ENCODE measurements around the gene KIF26B. TPM values are rescaled to one million over a fixed set of nuclear protein-coding genes. Genes with fewer than 3 reads are reported as not detected.
"Not testable (repeated sequence)": the region's sequence is repeated elsewhere in the genome, so short reads cannot be mapped to it uniquely, and the experiment has no call there.

KIF26B gene
- total and polyA plus RNA-seq, 4 donors: 10.9 to 37.1 (median 19.2) TPM

- H3K4me1 ChIP-seq (ENCODE audit: control insufficient read depth, insufficient read depth, low read length): no peaks in the 10 kb centered on the region
- no peak overlapping the region for H3K27ac ChIP-seq (ENCODE audit: low read depth, low read length)
- no peaks in the 10 kb centered on the region for H3K9me3 ChIP-seq (ENCODE audit: control insufficient read depth, insufficient read depth, low read length)
- 100% methylated on average over 2 of the region's 4 CpGs for WGBS (ENCODE audit: insufficient coverage)
- H3K27me3 ChIP-seq (ENCODE audit: control insufficient read depth, insufficient read depth, low read length): no peaks in the 10 kb centered on the region
- DNase-seq (ENCODE audit: low read depth in 4 of 6, low spot score in 6 of 6): no peak
- H3K4me3 ChIP-seq (ENCODE audit: low read depth, low read length): no peak overlapping the region
- H3K36me3 ChIP-seq (ENCODE audit: control insufficient read depth, insufficient read depth, low read length): no peaks in the 10 kb centered on the region
These were observed 173.1 kb downstream of the KIF26B start for GRCh38 chr1:245327842-245328241.

GRCh38 chr1:245330951-245331350, 176.2 kb downstream of the KIF26B start:
- H3K27ac ChIP-seq (ENCODE audit: low read depth, low read length): no peak overlapping the region
- no peaks in the 10 kb centered on the region for H3K9me3 ChIP-seq (ENCODE audit: control insufficient read depth, insufficient read depth, low read length)
- H3K27me3 ChIP-seq (ENCODE audit: control insufficient read depth, insufficient read depth, low read length): no peaks in the 10 kb centered on the region
- no peak for DNase-seq (ENCODE audit: low read depth in 4 of 6, low spot score in 6 of 6)
- H3K4me1 ChIP-seq (ENCODE audit: control insufficient read depth, insufficient read depth, low read length): no peaks in the 10 kb centered on the region
- H3K36me3 ChIP-seq (ENCODE audit: control insufficient read depth, insufficient read depth, low read length): no peaks in the 10 kb centered on the region
- H3K4me3 ChIP-seq (ENCODE audit: low read depth, low read length): no peak overlapping the region
- 94% methylated on average over 23 of the region's 26 CpGs for WGBS (ENCODE audit: insufficient coverage)

- Histone ChIP-seq H3K4me1 (ENCODE audit: control insufficient read depth, insufficient read depth, low read length) (no peaks in the 10 kb centered on the region), H3K9me3 (ENCODE audit: control insufficient read depth, insufficient read depth, low read length) (no peaks in the 10 kb centered on the region), H3K27ac (ENCODE audit: low read depth, low read length) (no peak overlapping the region), H3K27me3 (ENCODE audit: control insufficient read depth, insufficient read depth, low read length) (no peaks in the 10 kb centered on the region), H3K4me3 (ENCODE audit: low read depth, low read length) (no peak overlapping the region), H3K36me3 (ENCODE audit: control insufficient read depth, insufficient read depth, low read length) (no peaks in the 10 kb centered on the region)
- DNase-seq (ENCODE audit: low read depth in 4 of 6, low spot score in 6 of 6): no peak
- WGBS (ENCODE audit: insufficient coverage): 93% methylated on average over 3 of the region's 6 CpGs
These were observed 177.3 kb downstream of the KIF26B start for GRCh38 chr1:245332085-245332484.

DNA sequence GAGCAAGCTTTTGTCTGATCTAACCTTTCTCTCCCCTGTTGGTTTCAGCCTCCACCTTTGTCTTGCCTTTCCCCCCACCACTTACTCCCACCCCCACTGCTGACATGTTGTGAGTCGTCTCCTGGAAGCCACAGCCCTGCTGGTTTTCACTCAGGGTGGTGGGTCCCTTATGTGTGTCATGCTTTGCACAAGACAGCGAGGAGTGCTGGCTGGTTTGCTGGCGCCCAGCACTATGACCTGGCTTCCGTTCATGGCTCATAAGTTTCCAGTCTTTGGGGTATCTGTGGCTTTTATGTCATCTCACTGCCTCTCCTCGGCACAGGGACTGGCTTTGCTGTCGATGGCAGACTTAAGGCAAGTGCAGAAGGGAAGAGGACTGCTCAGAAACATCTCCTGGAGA, 177.7 kb downstream of the KIF26B start:
- Histone ChIP-seq H3K27ac (ENCODE audit: low read depth, low read length) (no peak overlapping the region), H3K4me3 (ENCODE audit: low read depth, low read length) (no peak overlapping the region), H3K9me3 (ENCODE audit: control insufficient read depth, insufficient read depth, low read length) (no peaks in the 10 kb centered on the region), H3K4me1 (ENCODE audit: control insufficient read depth, insufficient read depth, low read length) (no peaks in the 10 kb centered on the region), H3K27me3 (ENCODE audit: control insufficient read depth, insufficient read depth, low read length) (no peaks in the 10 kb centered on the region), H3K36me3 (ENCODE audit: control insufficient read depth, insufficient read depth, low read length) (no peaks in the 10 kb centered on the region)
- 88% methylated on average over 6 of the region's 6 CpGs for WGBS (ENCODE audit: insufficient coverage)
- DNase-seq (ENCODE audit: low read depth in 4 of 6, low spot score in 6 of 6): no peak

GRCh38 chr1:245334235-245334634, 179.4 kb downstream of the KIF26B start:
- Histone ChIP-seq H3K27ac (ENCODE audit: low read depth, low read length) (no peak overlapping the region), H3K36me3 (ENCODE audit: control insufficient read depth, insufficient read depth, low read length) (no peaks in the 10 kb centered on the region), H3K9me3 (ENCODE audit: control insufficient read depth, insufficient read depth, low read length) (no peaks in the 10 kb centered on the region), H3K4me1 (ENCODE audit: control insufficient read depth, insufficient read depth, low read length) (no peaks in the 10 kb centered on the region), H3K4me3 (ENCODE audit: low read depth, low read length) (no peak overlapping the region), H3K27me3 (ENCODE audit: control insufficient read depth, insufficient read depth, low read length) (no peaks in the 10 kb centered on the region)
- 44% methylated on average over 1 of the region's 4 CpGs for WGBS (ENCODE audit: insufficient coverage)
- no peak for DNase-seq (ENCODE audit: low read depth in 4 of 6, low spot score in 6 of 6)

- Histone ChIP-seq H3K4me1 (ENCODE audit: control insufficient read depth, insufficient read depth, low read length) (no peaks in the 10 kb centered on the region), H3K27ac (ENCODE audit: low read depth, low read length) (no peak overlapping the region), H3K36me3 (ENCODE audit: control insufficient read depth, insufficient read depth, low read length) (no peaks in the 10 kb centered on the region), H3K27me3 (ENCODE audit: control insufficient read depth, insufficient read depth, low read length) (no peaks in the 10 kb centered on the region), H3K9me3 (ENCODE audit: control insufficient read depth, insufficient read depth, low read length) (no peaks in the 10 kb centered on the region), H3K4me3 (ENCODE audit: low read depth, low read length) (no peak overlapping the region)
- no peak for DNase-seq (ENCODE audit: low read depth in 4 of 6, low spot score in 6 of 6)
- 95% methylated on average over 8 of the region's 9 CpGs for WGBS (ENCODE audit: insufficient coverage)
These were observed 180.2 kb downstream of the KIF26B start for GRCh38 chr1:245334827-245335490.

DNA sequence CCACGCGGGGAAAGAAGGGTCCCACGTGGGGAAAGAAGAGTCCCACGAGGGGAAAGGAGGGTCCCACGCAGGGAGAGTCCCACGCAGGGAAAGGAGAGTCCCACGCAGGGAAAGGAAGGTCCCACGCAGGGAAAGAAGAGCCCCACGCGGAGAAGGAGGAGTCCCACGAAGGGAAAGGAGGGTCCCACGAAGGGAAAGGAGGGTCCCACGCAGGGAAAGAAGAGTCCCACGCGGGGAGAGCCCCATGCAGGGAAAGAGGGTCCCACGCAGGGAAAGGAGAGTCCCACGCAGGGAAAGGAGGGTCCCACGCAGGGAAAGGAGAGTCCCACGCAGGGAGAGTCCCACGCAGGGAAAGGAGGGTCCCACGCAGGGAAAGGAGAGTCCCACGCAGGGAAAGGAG, 180.9 kb downstream of the KIF26B start:
- not testable (repeated sequence) for H3K4me1 ChIP-seq (ENCODE audit: control insufficient read depth, insufficient read depth, low read length); H3K4me3 ChIP-seq (ENCODE audit: low read depth, low read length); DNase-seq (ENCODE audit: low read depth in 4 of 6, low spot score in 6 of 6); H3K27ac ChIP-seq (ENCODE audit: low read depth, low read length); H3K36me3 ChIP-seq (ENCODE audit: control insufficient read depth, insufficient read depth, low read length); H3K27me3 ChIP-seq (ENCODE audit: control insufficient read depth, insufficient read depth, low read length); H3K9me3 ChIP-seq (ENCODE audit: control insufficient read depth, insufficient read depth, low read length)
- 93% methylated on average over 22 of the region's 22 CpGs for WGBS (ENCODE audit: insufficient coverage)

DNA sequence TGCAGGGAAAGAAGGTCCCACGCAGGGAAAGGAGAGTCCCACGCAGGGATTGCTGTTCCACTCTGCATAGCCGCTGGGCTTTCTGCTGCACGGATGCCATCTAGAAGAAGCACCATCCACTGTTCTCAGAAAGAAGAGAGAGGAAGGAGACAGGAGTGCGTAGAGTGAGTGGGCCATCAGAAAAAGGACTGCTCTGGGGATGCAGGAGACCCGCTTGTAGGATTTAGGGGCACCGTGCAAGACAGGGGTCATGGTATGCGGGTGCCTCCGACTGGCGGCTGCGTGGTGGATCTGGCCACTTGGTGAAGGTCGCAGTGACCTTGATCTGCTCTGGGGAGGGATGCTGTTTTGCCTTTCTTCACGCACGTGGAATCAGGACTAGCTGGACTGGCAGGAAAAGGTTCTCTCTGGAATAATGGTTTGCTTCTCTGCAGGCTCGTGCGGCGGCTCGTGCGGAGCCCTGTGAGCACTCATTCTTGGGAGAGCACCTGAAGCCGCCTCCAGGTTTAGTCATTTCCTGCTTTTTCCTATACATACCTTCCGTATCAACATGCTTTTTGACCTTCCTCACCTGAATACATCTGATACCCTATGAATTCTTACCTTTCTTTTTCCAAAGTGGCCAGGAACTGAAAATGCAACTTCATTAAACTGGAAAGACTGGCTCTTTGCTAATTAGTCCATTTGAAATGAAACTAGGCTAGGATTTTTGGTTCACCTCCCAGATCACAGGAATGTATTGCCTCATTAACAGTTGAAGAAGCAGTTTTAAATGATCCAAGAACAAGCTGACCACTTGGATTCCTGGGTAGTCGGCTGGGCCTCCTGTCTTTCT, 181.6 kb downstream of the KIF26B start:
- no peak for DNase-seq (ENCODE audit: low read depth in 4 of 6, low spot score in 6 of 6)
- WGBS (ENCODE audit: insufficient coverage): 87% methylated on average over 21 of the region's 22 CpGs

DNA sequence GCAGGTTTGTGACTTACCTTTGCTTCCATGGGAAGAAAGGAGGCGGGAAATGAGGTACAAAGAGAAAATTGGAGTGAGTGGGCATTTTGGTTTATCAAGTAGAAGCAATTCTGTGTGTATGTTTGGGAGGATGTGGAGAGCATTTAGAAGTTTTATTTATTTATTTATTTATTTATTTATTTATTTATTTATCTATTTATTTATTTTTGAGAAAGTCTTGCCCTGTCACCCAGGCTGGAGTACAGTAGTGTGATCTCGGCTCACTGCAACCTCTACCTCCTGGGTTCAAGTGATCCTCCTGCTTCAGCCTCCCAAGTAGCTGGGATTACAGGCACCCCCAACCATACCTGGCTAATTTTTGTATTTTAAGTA, 182.2 kb downstream of the KIF26B start:
- H3K4me3 ChIP-seq (ENCODE audit: low read depth, low read length); H3K27me3 ChIP-seq (ENCODE audit: control insufficient read depth, insufficient read depth, low read length); H3K36me3 ChIP-seq (ENCODE audit: control insufficient read depth, insufficient read depth, low read length); H3K27ac ChIP-seq (ENCODE audit: low read depth, low read length); H3K9me3 ChIP-seq (ENCODE audit: control insufficient read depth, insufficient read depth, low read length); DNase-seq (ENCODE audit: low read depth in 4 of 6, low spot score in 6 of 6); H3K4me1 ChIP-seq (ENCODE audit: control insufficient read depth, insufficient read depth, low read length): not testable (repeated sequence)
- no CpG with 5 or more reads among the region's 2 CpGs for WGBS (ENCODE audit: insufficient coverage)

More for the DNA sequence above, 181.6 kb downstream of the KIF26B start:
- no peak overlapping the region for H3K27ac ChIP-seq (ENCODE audit: low read depth, low read length)
- H3K4me3 ChIP-seq (ENCODE audit: low read depth, low read length): no peak overlapping the region
- no peaks in the 10 kb centered on the region for H3K9me3 ChIP-seq (ENCODE audit: control insufficient read depth, insufficient read depth, low read length)
- H3K4me1 ChIP-seq (ENCODE audit: control insufficient read depth, insufficient read depth, low read length): no peaks in the 10 kb centered on the region
- H3K36me3 ChIP-seq (ENCODE audit: control insufficient read depth, insufficient read depth, low read length): no peaks in the 10 kb centered on the region
- H3K27me3 ChIP-seq (ENCODE audit: control insufficient read depth, insufficient read depth, low read length): no peaks in the 10 kb centered on the region

Data from spinal cord (tissue), 10 donors.